Measurements from ENCODE around the gene GPD2.

DNA sequence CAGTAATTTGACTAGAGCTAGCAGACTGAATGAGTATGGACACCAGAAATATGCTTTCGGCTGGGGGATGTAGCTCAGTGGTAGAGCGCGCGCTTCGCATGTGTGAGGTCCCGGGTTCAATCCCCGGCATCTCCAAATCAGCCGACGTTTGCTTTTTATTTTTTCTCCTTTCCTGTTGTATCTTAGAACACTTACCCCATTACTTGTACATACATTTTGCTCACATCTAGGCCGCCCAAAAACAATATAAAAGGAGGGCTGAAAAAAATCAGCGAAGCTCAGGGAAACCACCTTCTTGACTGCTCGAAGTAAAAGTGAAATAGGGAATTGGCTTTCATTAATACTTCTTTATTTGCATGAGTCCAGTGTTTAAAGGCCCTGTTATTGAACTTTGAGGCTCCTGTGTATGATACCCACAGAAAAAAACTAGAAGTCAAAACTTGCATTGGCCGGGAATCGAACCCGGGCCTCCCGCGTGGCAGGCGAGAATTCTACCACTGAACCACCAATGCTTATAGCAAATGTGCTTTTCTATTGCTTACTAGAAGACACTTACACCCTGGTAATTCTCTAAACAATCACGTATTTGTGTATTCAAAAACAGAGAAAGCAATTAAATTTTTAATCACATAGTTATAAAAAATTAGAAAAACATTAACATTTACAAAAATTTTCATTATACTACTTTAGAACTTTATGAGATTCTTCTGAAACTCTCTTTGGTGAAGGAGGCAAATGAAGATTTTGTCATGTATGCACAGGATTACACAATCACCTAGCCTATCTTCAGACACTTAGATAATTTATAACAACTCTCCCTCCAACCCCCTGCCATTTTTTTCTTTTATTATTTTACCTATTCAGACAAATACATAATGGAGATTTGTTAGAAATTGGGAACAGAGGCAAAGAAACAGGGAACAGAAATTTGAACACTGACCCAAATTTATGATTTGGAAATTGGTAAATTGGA lies 35.2 kb upstream of the GPD2 start:
- TF ChIP-seq, protein P1, sequence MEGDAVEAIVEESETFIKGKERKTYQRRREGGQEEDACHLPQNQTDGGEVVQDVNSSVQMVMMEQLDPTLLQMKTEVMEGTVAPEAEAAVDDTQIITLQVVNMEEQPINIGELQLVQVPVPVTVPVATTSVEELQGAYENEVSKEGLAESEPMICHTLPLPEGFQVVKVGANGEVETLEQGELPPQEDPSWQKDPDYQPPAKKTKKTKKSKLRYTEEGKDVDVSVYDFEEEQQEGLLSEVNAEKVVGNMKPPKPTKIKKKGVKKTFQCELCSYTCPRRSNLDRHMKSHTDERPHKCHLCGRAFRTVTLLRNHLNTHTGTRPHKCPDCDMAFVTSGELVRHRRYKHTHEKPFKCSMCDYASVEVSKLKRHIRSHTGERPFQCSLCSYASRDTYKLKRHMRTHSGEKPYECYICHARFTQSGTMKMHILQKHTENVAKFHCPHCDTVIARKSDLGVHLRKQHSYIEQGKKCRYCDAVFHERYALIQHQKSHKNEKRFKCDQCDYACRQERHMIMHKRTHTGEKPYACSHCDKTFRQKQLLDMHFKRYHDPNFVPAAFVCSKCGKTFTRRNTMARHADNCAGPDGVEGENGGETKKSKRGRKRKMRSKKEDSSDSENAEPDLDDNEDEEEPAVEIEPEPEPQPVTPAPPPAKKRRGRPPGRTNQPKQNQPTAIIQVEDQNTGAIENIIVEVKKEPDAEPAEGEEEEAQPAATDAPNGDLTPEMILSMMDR (conservative IDR thresholded peaks at IDR 0.05 in 1 of 2, IDR thresholded peaks at IDR 0.05 in 1 of 2; ENCODE audit: extremely low read depth in 1 of 2, insufficient read depth in 1 of 2, low read depth in 1 of 2, low read length in 2 of 2): no peak
- TF ChIP-seq EZH2 (IDR thresholded peaks at IDR 0.05; ENCODE audit: borderline replicate concordance, low read length): no peak
